H1 (cell line): ENCODE measurements around the gene TAF1B. TPM values are rescaled to one million over a fixed set of nuclear protein-coding genes. Genes with fewer than 3 reads are reported as not detected.

Experiments used
- CTCF ChIA-PET: fragments of 300-600 bp; sonication (Branson Sonifier 250); formaldehyde crosslinking; loops from one replicate; lab custom pipeline; 2021; ENCODE audit not compliant: partially characterized antibody; lab: Charles Lee
- POLR2A ChIA-PET: fragments of 300-600 bp; sonication (Branson Sonifier 250); formaldehyde crosslinking; loops from one replicate; lab custom pipeline; 2021; ENCODE audit warnings: inconsistent platforms; ENCODE audit not compliant: partially characterized antibody; lab: Charles Lee
- DNase-seq, 2 experiments: peaks; one replicate each; pipeline versions ENCODE4 v3.0.0 to v3.0.0-alpha.2; 2010 to 2022; ENCODE audit warnings: low spot score in 2 of 2, low read depth in 1 of 2, mixed read lengths in 1 of 2
- FAIRE-seq: peaks from 2 replicates; lab custom pipeline; 2011; peaks lifted over from hg19 to GRCh38; lab: Jason Lieb, UNC
- H2AFZ ChIP-seq: 2 replicates; pipeline ENCODE4 v1.8.1; 2012; ENCODE audit warnings: low read length, inconsistent platforms
- H2AK5ac ChIP-seq: 2 replicates; pipeline ENCODE4 v1.6.1; 2013; ENCODE audit warnings: low read depth, low read length
- H2BK120ac ChIP-seq: replicated peaks from 2 replicates; pipeline ENCODE3; 2013; ENCODE audit warnings: low read depth, low read length, inconsistent platforms
- H2BK12ac ChIP-seq: 2 replicates; pipeline ENCODE4 v1.6.1; 2013; ENCODE audit warnings: low read depth, low read length
- H2BK15ac ChIP-seq: 2 replicates; pipeline ENCODE4 v1.6.1; 2013; ENCODE audit warnings: low read length
- H2BK20ac ChIP-seq: 2 replicates; pipeline ENCODE4 v1.6.1; 2013; ENCODE audit warnings: low read length
- H2BK5ac ChIP-seq: 2 replicates; pipeline ENCODE4 v1.6.1; 2013; ENCODE audit warnings: low read depth, low read length
- H3K14ac ChIP-seq: 2 replicates; pipeline ENCODE4 v1.6.1; 2013; ENCODE audit warnings: inconsistent platforms; ENCODE audit not compliant: insufficient read length
- H3K18ac ChIP-seq: 2 replicates; pipeline ENCODE4 v1.6.1; 2013; ENCODE audit warnings: low read length; ENCODE audit errors: extremely low read depth
- H3K23ac ChIP-seq: 2 replicates; pipeline ENCODE4 v1.6.1; 2013; ENCODE audit warnings: inconsistent platforms; ENCODE audit not compliant: insufficient read length
- H3K23me2 ChIP-seq: 2 replicates; pipeline ENCODE4 v1.6.1; 2013; ENCODE audit warnings: low read depth, low read length
- H3K27ac ChIP-seq: 2 replicates; pipeline ENCODE4 v1.6.1; 2011; ENCODE audit warnings: low read depth, low read length, inconsistent platforms
- H3K27me3 ChIP-seq, 4 experiments: replicated peaks in 1 of 4; 1 replicate in 1 of 4; 2 replicates in 3 of 4; pipeline versions ENCODE4 v1.6.1 to v1.8.1; 2011 to 2013; ENCODE audit warnings: low read length in 3 of 4, mild to moderate bottlenecking in 3 of 4, inconsistent platforms in 2 of 4, mixed read lengths in 2 of 4, moderate library complexity in 1 of 4; ENCODE audit not compliant: control insufficient read depth in 3 of 4, insufficient read depth in 3 of 4; ENCODE audit errors: extremely low read depth in 1 of 4
- H3K36me3 ChIP-seq, 4 experiments: 2 replicates each; pipeline versions ENCODE4 v1.6.1 to v1.8.1; 2011 to 2013; ENCODE audit warnings: mild to moderate bottlenecking in 4 of 4, low read length in 3 of 4, moderate library complexity in 2 of 4, control low read depth in 1 of 4, inconsistent platforms in 1 of 4; ENCODE audit not compliant: insufficient read depth in 4 of 4, control insufficient read depth in 2 of 4
- H3K4ac ChIP-seq: replicated peaks from 2 replicates; pipeline ENCODE3; 2013; ENCODE audit warnings: low read length, low read depth, mixed read lengths, inconsistent platforms; ENCODE audit not compliant: insufficient read length
- H3K4me1 ChIP-seq, 4 experiments: replicated peaks in 1 of 4; 1 replicate in 1 of 4; 2 replicates in 3 of 4; pipeline versions ENCODE4 v1.6.1 to v1.8.1; 2011 to 2013; ENCODE audit warnings: low read length in 3 of 4, inconsistent platforms in 2 of 4, mixed read lengths in 1 of 4; ENCODE audit not compliant: insufficient read depth in 4 of 4, control insufficient read depth in 3 of 4
- H3K4me2 ChIP-seq, 2 experiments: 2 replicates each; pipeline versions ENCODE4 v1.6.1 to v1.8.1; 2011 to 2013; ENCODE audit warnings: low read depth in 2 of 2, low read length in 2 of 2, control low read depth in 1 of 2, inconsistent platforms in 1 of 2, mild to moderate bottlenecking in 1 of 2; ENCODE audit not compliant: insufficient read depth in 1 of 2
- H3K4me3 ChIP-seq, 4 experiments: fragments of 200-600, 300-600 bp in 1 of 4; sonication (generic), shearing (Covaris generic), sonication (Bioruptor Twin) in 1 of 4; 2 replicates each; pipeline versions ENCODE4 v1.5.1 to v1.8.1; 2011 to 2016; ENCODE audit warnings: low read length in 4 of 4, low read depth in 3 of 4, control low read depth in 2 of 4, inconsistent platforms in 2 of 4, mild to moderate bottlenecking in 2 of 4, mixed read lengths in 1 of 4, moderate library complexity in 1 of 4; ENCODE audit not compliant: insufficient read depth in 2 of 4; ENCODE audit errors: extremely low read depth in 1 of 4
- H3K56ac ChIP-seq: replicated peaks from 2 replicates; pipeline ENCODE3; 2013; ENCODE audit warnings: low read depth, mild to moderate bottlenecking, mixed read lengths, low read length, inconsistent platforms; ENCODE audit not compliant: insufficient read length
- H3K79me1 ChIP-seq: 2 replicates; pipeline ENCODE4 v1.6.1; 2013; ENCODE audit warnings: low read depth, low read length, control low read depth
- H3K79me2 ChIP-seq, 2 experiments: 2 replicates each; pipeline versions ENCODE4 v1.6.1 to v1.8.1; 2012 to 2013; ENCODE audit warnings: low read length in 2 of 2, mild to moderate bottlenecking in 2 of 2, inconsistent platforms in 1 of 2; ENCODE audit not compliant: insufficient read depth in 2 of 2, control insufficient read depth in 1 of 2
- H3K9ac ChIP-seq, 4 experiments: replicated peaks in 1 of 4; 1 replicate in 1 of 4; 2 replicates in 3 of 4; pipeline versions ENCODE4 v1.6.1 to v1.8.1; 2011 to 2013; ENCODE audit warnings: low read depth in 3 of 4, low read length in 3 of 4, control low read depth in 2 of 4, mild to moderate bottlenecking in 2 of 4, moderate library complexity in 2 of 4, inconsistent platforms in 1 of 4; ENCODE audit errors: extremely low read depth in 1 of 4
- H3K9me3 ChIP-seq, 2 experiments: 2 replicates each; pipeline versions ENCODE4 v1.6.1 to v1.8.1; 2012 to 2013; ENCODE audit warnings: mild to moderate bottlenecking in 2 of 2, moderate library complexity in 2 of 2, control low read depth in 1 of 2, inconsistent platforms in 1 of 2, low read depth in 1 of 2, low read length in 1 of 2, mixed read lengths in 1 of 2; ENCODE audit not compliant: insufficient read depth in 2 of 2
- H4K20me1 ChIP-seq, 2 experiments: replicated peaks in 1 of 2; 2 replicates each; pipeline versions ENCODE3 to v1.8.1; 2011 to 2013; ENCODE audit warnings: inconsistent platforms in 2 of 2, low read length in 2 of 2, mild to moderate bottlenecking in 1 of 2; ENCODE audit not compliant: insufficient read depth in 2 of 2, control insufficient read depth in 1 of 2
- H4K5ac ChIP-seq: 2 replicates; pipeline ENCODE4 v1.6.1; 2013; ENCODE audit warnings: low read length, low read depth, mixed read lengths, inconsistent platforms; ENCODE audit not compliant: insufficient read length
- H4K8ac ChIP-seq: 2 replicates; pipeline ENCODE4 v1.8.0; 2013; ENCODE audit warnings: mild to moderate bottlenecking, moderate library complexity, low read length, inconsistent platforms; ENCODE audit not compliant: insufficient read depth; ENCODE audit errors: extremely low read depth
- H4K91ac ChIP-seq: replicated peaks from 2 replicates; pipeline ENCODE3; 2013; ENCODE audit warnings: low read length, mixed read lengths, inconsistent platforms; ENCODE audit not compliant: insufficient read length
- CBX8 ChIP-seq: fragments of 300-800, 300-1000 bp; sonication (generic); IDR thresholded peaks from 2 replicates; pipeline ENCODE4 v1.7.1; 2016; ENCODE audit warnings: low read depth, low read length, borderline replicate concordance
- CTBP2 ChIP-seq: IDR thresholded peaks from 2 replicates; pipeline ENCODE4 v1.7.0; 2011; ENCODE audit warnings: borderline replicate concordance, mild to moderate bottlenecking, moderate library complexity, mixed read lengths, low read length; ENCODE audit not compliant: insufficient read depth, insufficient read length
- KDM5A ChIP-seq: fragments of 200-600 bp; IDR thresholded peaks from 2 replicates; pipeline ENCODE4 v1.7.1; 2012; ENCODE audit warnings: mild to moderate bottlenecking, low read length, inconsistent platforms, mixed read lengths
- MAX ChIP-seq: IDR thresholded peaks from 2 replicates; pipeline ENCODE4 v1.6.1; 2012; ENCODE audit warnings: inconsistent platforms
- NANOG ChIP-seq: IDR thresholded peaks from 2 replicates; pipeline ENCODE4 v1.6.1; 2011; ENCODE audit warnings: low read length, low read depth, mild to moderate bottlenecking, inconsistent platforms; ENCODE audit not compliant: insufficient read depth, poor library complexity, severe bottlenecking
- POU5F1 ChIP-seq: IDR thresholded peaks from 2 replicates; pipeline ENCODE4 v1.6.1; 2011; ENCODE audit warnings: low read depth, mild to moderate bottlenecking, low read length, moderate library complexity
- SIN3A ChIP-seq, 2 experiments: IDR thresholded peaks in 1 of 2; conservative IDR thresholded peaks in 1 of 2; 2 replicates each; pipeline ENCODE4 v1.6.1; 2011 to 2012; ENCODE audit warnings: low read length in 2 of 2, improper control_type of control experiment in 1 of 2, low read depth in 1 of 2, mild to moderate bottlenecking in 1 of 2
- SP4 ChIP-seq: IDR thresholded peaks from 2 replicates; pipeline ENCODE4 v1.6.1; 2012; ENCODE audit warnings: low read length, inconsistent platforms
- TAF7 ChIP-seq: optimal IDR thresholded peaks from 2 replicates; pipeline ENCODE3; 2011; ENCODE audit warnings: low read depth, mild to moderate bottlenecking, inconsistent platforms, low read length, moderate library complexity, borderline replicate concordance
- TEAD4 ChIP-seq: IDR thresholded peaks from 2 replicates; pipeline ENCODE4 v1.6.1; 2012; ENCODE audit warnings: low read depth, low read length, inconsistent platforms, mixed read lengths
- WGBS, 2 experiments: shearing (Covaris generic) in 1 of 2; methylation state at CpG; one replicate each; pipeline versions ENCODE4 v1.1.6 to v1.1.7; 2013 to 2015; ENCODE audit warnings: low lambda C conversion rate in 2 of 2, mixed read lengths in 2 of 2, inconsistent platforms in 1 of 2, low coverage in 1 of 2, missing lambda C conversion rate in 1 of 2; ENCODE audit not compliant: insufficient replicate concordance in 2 of 2, insufficient coverage in 1 of 2, insufficient read length in 1 of 2; ENCODE audit errors: extremely low coverage in 1 of 2, missing lambda C conversion rate in 1 of 2; 5-methylcytosine and 5-hydroxymethylcytosine counted together
- polyA plus RNA-seq, 7 experiments: library from polyadenylated mRNA; depleted of rRNA in 3 of 7; stranded (reverse) in 5 of 7; unstranded in 2 of 7; fragments of >200 nt in 5 of 7; fragments of 200-250 nt in 2 of 7; gene quantifications; 1 replicate in 5 of 7; 2 replicates in 1 of 7; 4 replicates in 1 of 7; pipeline versions ENCODE4 v1.2.1 to v1.2.3, GENCODE V29; 2011 to 2013; ENCODE audit warnings: missing spikeins in 2 of 7, mixed read lengths in 2 of 7
- total RNA-seq: library from RNA; stranded (reverse); fragmentation: NEBNext Ultra II Directional; extraction: Animal tissue kit (Norgen Biotek cat#: 25700); gene quantifications from 2 replicates; pipeline ENCODE4 v1.2.1, GENCODE V29; 2021
- TF ChIP-seq, protein P1 (sequence below): IDR thresholded peaks from 2 replicates; pipeline ENCODE4 v1.6.1; 2012; ENCODE audit warnings: inconsistent platforms

Gene TAF1B
- total and polyA plus RNA-seq, 2 of the 8 experiments (the other 6 are each of a cell fraction or from before 2014, with no cell fraction given): 6.6 to 25.2 TPM

GRCh38 chr2:9873337-9873736 lies 30.1 kb downstream of the TAF1B start:
- H3K36me3 ChIP-seq: peaks cover 0 to 37% (median 6%) of the 10 kb centered on the region in 4 experiments; a peak in 4 of 8 replicates
- FAIRE-seq: no peak

More at GRCh38 chr2:9873337-9873736, 30.1 kb downstream of the TAF1B start:
- Histone ChIP-seq H3K9ac (no peak overlapping the region), H2BK20ac (no peak overlapping the region), H3K79me1 (no peaks in the 10 kb centered on the region), H4K8ac (no peak overlapping the region), H3K56ac (no peak overlapping the region), H2BK120ac (no peak overlapping the region), H3K4me2 (no peak overlapping the region), H2BK5ac (no peak overlapping the region), H2BK15ac (no peak overlapping the region), H3K4me3 (no peak overlapping the region), H2AK5ac (no peak overlapping the region), H3K4me1 (no peaks in the 10 kb centered on the region), H4K91ac (no peak overlapping the region), H3K14ac (no peak overlapping the region), H2AFZ (no peak overlapping the region), H3K4ac (no peak overlapping the region), H3K18ac (no peak overlapping the region), H4K5ac (no peak overlapping the region), H2BK12ac (no peak overlapping the region), H3K23ac (no peak overlapping the region), H3K9me3 (no peaks in the 10 kb centered on the region), H3K79me2 (no peaks in the 10 kb centered on the region), H3K23me2 (no peaks in the 10 kb centered on the region), H3K27ac (no peak overlapping the region), H4K20me1 (no peaks in the 10 kb centered on the region), H3K27me3 (no peaks in the 10 kb centered on the region)
- CTCF ChIA-PET: no interaction called here
- no peak for TF ChIP-seq NANOG
- TF ChIP-seq POU5F1: no peak
- no peak for TF ChIP-seq SIN3A (conservative IDR thresholded peaks at IDR 0.05 in 1 of 2, IDR thresholded peaks at IDR 0.05 in 1 of 2; ENCODE audit: low read depth in 1 of 2, low read length in 2 of 2)
- no peak for TF ChIP-seq CBX8
- no peak for TF ChIP-seq CTBP2
- TF ChIP-seq KDM5A: no peak
- TF ChIP-seq, protein P1, sequence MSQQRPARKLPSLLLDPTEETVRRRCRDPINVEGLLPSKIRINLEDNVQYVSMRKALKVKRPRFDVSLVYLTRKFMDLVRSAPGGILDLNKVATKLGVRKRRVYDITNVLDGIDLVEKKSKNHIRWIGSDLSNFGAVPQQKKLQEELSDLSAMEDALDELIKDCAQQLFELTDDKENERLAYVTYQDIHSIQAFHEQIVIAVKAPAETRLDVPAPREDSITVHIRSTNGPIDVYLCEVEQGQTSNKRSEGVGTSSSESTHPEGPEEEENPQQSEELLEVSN: no peak
- TF ChIP-seq TAF7: no peak
- TF ChIP-seq SP4: no peak
- TF ChIP-seq MAX: no peak
- TF ChIP-seq TEAD4: no peak
- 100% methylated on average over 1 of the region's 1 CpG; no CpG with 5 or more reads in 1 of the 2 experiments for WGBS, 2 experiments
- POLR2A ChIA-PET: interaction anchor here (0.6 kb wide), 1 partner anchor 45 kb away, joined by 3 read pairs; no protein-coding TSS in a partner anchor
- DNase-seq: no peak
